ENCODE results near the gene COX17.

COX17 gene

GRCh38 chr3:119653876-119654275 lies 23.3 kb downstream of the COX17 start:
- Histone ChIP-seq H3K4me3 (ENCODE audit: low read length) (no peak overlapping the region), H3K27ac (ENCODE audit: low read length) (no peak overlapping the region), H3K9me3 (ENCODE audit: insufficient read depth, low read depth, low read length) (no peaks in the 10 kb centered on the region), H3K27me3 (ENCODE audit: insufficient read depth, low read length) (no peaks in the 10 kb centered on the region), H3K36me3 (ENCODE audit: insufficient read depth, low read depth, low read length) (no peaks in the 10 kb centered on the region), H3K4me1 (ENCODE audit: insufficient read depth, low read length) (no peaks in the 10 kb centered on the region), H3K9ac (ENCODE audit: low read depth, low read length) (no peak overlapping the region)

GRCh38 chr3:119652306-119653033 lies 24.7 kb downstream of the COX17 start:
- no peak overlapping the region for H3K9ac ChIP-seq (ENCODE audit: low read depth, low read length)
- peaks cover 4% of the 10 kb centered on the region for H3K4me1 ChIP-seq (ENCODE audit: insufficient read depth, low read length)
- no peaks in the 10 kb centered on the region for H3K27me3 ChIP-seq (ENCODE audit: insufficient read depth, low read length)
- no peaks in the 10 kb centered on the region for H3K36me3 ChIP-seq (ENCODE audit: insufficient read depth, low read depth, low read length)
- H3K9me3 ChIP-seq (ENCODE audit: insufficient read depth, low read depth, low read length): no peaks in the 10 kb centered on the region
- H3K4me3 ChIP-seq (ENCODE audit: low read length): no peak overlapping the region
- H3K27ac ChIP-seq (ENCODE audit: low read length): no peak overlapping the region

- Histone ChIP-seq H3K9me3 (ENCODE audit: insufficient read depth, low read depth, low read length) (no peaks in the 10 kb centered on the region), H3K27ac (ENCODE audit: low read length) (no peak overlapping the region), H3K4me1 (ENCODE audit: insufficient read depth, low read length) (peaks cover 10% of the 10 kb centered on the region), H3K9ac (ENCODE audit: low read depth, low read length) (no peak overlapping the region), H3K27me3 (ENCODE audit: insufficient read depth, low read length) (no peaks in the 10 kb centered on the region), H3K4me3 (ENCODE audit: low read length) (no peak overlapping the region), H3K36me3 (ENCODE audit: insufficient read depth, low read depth, low read length) (no peaks in the 10 kb centered on the region)
Observed at GRCh38 chr3:119649761-119650160, 27.4 kb downstream of the COX17 start.

DNA sequence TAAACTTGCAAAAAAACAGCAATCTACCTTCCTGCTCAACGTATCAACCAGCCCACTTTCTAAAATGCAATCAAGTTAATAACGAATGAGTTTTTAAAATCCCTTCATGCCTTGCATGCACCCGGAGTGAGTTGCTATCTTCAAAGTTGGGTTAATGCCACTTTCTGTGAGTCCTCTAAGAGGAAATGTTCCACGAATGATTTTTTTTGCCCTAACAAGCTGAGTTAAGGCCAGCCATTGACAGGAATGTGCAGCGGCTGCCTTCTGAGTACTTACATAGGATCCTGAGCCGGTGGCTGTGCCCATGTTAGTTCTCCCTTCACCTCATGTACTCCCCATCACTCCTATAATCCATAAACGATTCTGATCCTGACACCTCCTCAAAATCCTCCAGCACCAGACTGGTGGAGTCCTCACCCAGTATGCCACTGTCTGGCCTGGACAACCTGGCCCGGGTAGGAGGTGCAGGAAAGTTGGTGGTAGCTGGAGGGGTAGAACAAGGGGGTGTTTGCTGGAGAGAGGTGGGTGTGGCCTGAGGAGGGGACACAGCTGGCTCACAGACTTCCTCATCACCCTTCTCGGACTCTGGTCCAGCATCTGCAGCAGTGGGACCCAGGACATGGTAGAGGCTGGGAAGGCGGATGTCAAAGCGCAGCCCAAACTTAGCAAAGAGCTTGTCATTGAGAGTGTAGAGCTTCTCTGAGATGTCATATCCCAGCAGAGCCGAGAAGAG lies 29.2 kb downstream of the COX17 start:
- Histone ChIP-seq H3K27ac (ENCODE audit: low read length) (no peak overlapping the region), H3K36me3 (ENCODE audit: insufficient read depth, low read depth, low read length) (no peaks in the 10 kb centered on the region), H3K9ac (ENCODE audit: low read depth, low read length) (no peak overlapping the region), H3K4me3 (ENCODE audit: low read length) (no peak overlapping the region), H3K27me3 (ENCODE audit: insufficient read depth, low read length) (no peaks in the 10 kb centered on the region), H3K9me3 (ENCODE audit: insufficient read depth, low read depth, low read length) (no peaks in the 10 kb centered on the region), H3K4me1 (ENCODE audit: insufficient read depth, low read length) (peaks cover 10% of the 10 kb centered on the region)

GRCh38 chr3:119647171-119647570 lies 30.0 kb downstream of the COX17 start:
- Histone ChIP-seq H3K27me3 (ENCODE audit: insufficient read depth, low read length) (no peaks in the 10 kb centered on the region), H3K36me3 (ENCODE audit: insufficient read depth, low read depth, low read length) (no peaks in the 10 kb centered on the region), H3K4me3 (ENCODE audit: low read length) (0 out of 2 replicates have a peak overlapping the region, but pooled peaks have one; percentile 29), H3K27ac (ENCODE audit: low read length) (no peak overlapping the region), H3K9me3 (ENCODE audit: insufficient read depth, low read depth, low read length) (no peaks in the 10 kb centered on the region), H3K4me1 (ENCODE audit: insufficient read depth, low read length) (peaks cover 10% of the 10 kb centered on the region), H3K9ac (ENCODE audit: low read depth, low read length) (no peak overlapping the region)

DNA sequence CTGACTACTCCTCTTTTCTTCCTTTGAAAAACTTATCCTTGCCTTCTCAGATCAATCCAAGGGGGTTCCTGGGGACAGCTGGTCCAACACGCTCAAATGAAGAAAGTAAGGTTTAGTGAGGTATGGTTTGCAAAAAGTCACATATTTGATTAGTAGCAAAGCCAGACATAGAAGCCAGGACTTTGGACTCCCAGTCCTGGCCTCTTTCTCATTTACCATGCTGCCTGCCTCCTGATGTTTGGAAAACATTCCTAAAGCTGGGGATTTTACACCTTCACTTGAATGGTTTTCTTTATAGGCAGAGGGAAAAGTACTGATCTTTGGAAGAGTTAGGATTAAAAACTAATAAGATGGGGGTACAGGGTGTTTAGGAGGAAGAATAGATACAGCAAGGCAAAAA lies 31.4 kb downstream of the COX17 start:
- Histone ChIP-seq H3K27me3 (ENCODE audit: insufficient read depth, low read length) (no peaks in the 10 kb centered on the region), H3K27ac (ENCODE audit: low read length) (no peak overlapping the region), H3K36me3 (ENCODE audit: insufficient read depth, low read depth, low read length) (no peaks in the 10 kb centered on the region), H3K4me3 (ENCODE audit: low read length) (no peak overlapping the region), H3K4me1 (ENCODE audit: insufficient read depth, low read length) (peaks cover 10% of the 10 kb centered on the region), H3K9me3 (ENCODE audit: insufficient read depth, low read depth, low read length) (no peaks in the 10 kb centered on the region), H3K9ac (ENCODE audit: low read depth, low read length) (no peak overlapping the region)

DNA sequence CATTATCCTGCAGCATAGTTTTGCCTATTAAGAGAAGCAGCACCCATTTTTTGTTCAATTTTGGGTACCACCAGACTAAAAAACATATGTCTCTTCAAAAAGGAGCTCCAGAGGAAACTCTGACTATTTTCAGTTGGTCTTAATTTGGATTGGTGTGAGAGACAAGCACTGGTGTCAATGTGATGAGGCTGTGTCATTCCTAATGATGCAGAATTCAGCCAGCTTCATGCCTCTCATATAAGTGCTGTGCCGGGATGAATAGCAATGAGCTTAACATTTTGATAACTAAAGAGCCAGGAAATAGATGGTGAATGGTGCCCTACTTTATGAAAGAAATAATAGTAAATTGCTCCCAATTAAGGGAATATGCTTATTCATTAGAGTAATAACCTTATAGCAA lies 32.7 kb downstream of the COX17 start:
- H3K4me3 ChIP-seq (ENCODE audit: low read length): no peak overlapping the region
- H3K9me3 ChIP-seq (ENCODE audit: insufficient read depth, low read depth, low read length): no peaks in the 10 kb centered on the region
- no peaks in the 10 kb centered on the region for H3K27me3 ChIP-seq (ENCODE audit: insufficient read depth, low read length)
- H3K27ac ChIP-seq (ENCODE audit: low read length): no peak overlapping the region
- H3K9ac ChIP-seq (ENCODE audit: low read depth, low read length): no peak overlapping the region
- no peaks in the 10 kb centered on the region for H3K36me3 ChIP-seq (ENCODE audit: insufficient read depth, low read depth, low read length)
- peaks cover 10% of the 10 kb centered on the region for H3K4me1 ChIP-seq (ENCODE audit: insufficient read depth, low read length)

GRCh38 chr3:119643528-119643927 lies 33.7 kb downstream of the COX17 start:
- no peak overlapping the region for H3K27ac ChIP-seq (ENCODE audit: low read length)
- no peaks in the 10 kb centered on the region for H3K9me3 ChIP-seq (ENCODE audit: insufficient read depth, low read depth, low read length)
- H3K36me3 ChIP-seq (ENCODE audit: insufficient read depth, low read depth, low read length): no peaks in the 10 kb centered on the region
- H3K9ac ChIP-seq (ENCODE audit: low read depth, low read length): no peak overlapping the region
- H3K4me3 ChIP-seq (ENCODE audit: low read length): no peak overlapping the region
- H3K27me3 ChIP-seq (ENCODE audit: insufficient read depth, low read length): no peaks in the 10 kb centered on the region
- peaks cover 10% of the 10 kb centered on the region for H3K4me1 ChIP-seq (ENCODE audit: insufficient read depth, low read length)

DNA sequence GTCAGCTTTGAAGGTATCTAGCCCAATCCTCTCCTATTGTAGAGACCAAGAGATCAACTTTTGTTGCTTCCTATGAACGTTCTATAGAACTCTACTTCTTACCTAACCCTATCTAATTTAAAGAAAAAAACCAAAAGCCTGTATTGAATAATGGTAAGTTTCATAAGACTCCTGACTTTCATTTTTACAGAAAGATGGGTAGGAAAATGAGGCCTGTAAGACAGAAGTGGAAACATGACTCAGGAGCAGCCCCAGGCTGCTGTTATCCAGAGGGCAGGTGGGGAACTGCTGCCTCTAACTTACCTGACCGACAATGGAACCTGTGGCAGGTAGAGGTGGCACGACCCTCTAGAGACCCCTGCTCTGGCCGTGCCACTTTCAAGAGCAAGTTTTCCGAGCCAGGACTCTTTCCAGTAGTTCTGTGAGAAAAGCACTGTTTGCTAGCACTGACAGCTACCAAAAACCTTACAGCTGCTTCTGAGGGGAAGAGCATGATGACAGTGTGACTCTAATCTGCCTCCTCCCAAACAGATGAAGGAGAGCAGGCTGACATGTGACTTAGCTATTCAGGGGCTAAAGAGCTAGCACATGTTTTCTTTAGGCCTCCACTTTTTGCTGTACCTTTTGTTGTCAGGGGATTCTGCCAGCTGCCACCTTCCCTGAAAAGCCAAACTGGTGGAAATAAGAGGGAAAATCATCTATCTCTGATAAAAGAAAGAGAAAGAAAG lies 34.3 kb downstream of the COX17 start:
- no peaks in the 10 kb centered on the region for H3K9me3 ChIP-seq (ENCODE audit: insufficient read depth, low read depth, low read length)
- H3K36me3 ChIP-seq (ENCODE audit: insufficient read depth, low read depth, low read length): no peaks in the 10 kb centered on the region
- no peak overlapping the region for H3K27ac ChIP-seq (ENCODE audit: low read length)
- H3K4me1 ChIP-seq (ENCODE audit: insufficient read depth, low read length): peaks cover 10% of the 10 kb centered on the region
- no peak overlapping the region for H3K4me3 ChIP-seq (ENCODE audit: low read length)
- no peak overlapping the region for H3K9ac ChIP-seq (ENCODE audit: low read depth, low read length)
- H3K27me3 ChIP-seq (ENCODE audit: insufficient read depth, low read length): no peaks in the 10 kb centered on the region

DNA sequence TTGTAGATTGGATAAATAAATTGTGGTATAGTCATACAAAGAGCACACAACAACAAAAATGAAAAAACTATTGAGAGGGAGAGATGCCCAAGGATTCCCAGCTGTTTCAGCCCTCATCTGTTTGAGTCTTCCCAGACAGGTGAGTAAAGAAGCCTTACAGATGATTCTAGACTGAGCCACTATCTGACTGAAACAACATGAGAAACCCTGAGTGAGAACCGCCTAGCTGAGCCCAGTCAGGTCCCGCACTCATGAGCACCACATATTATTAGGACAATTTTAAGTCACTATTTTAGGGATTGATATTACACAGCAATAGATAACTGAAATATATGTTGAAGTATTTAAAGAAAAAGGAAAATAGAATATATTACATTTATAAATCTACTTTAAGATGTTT lies 35.8 kb downstream of the COX17 start:
- Histone ChIP-seq H3K27ac (ENCODE audit: low read length) (no peak overlapping the region), H3K4me3 (ENCODE audit: low read length) (no peak overlapping the region), H3K9ac (ENCODE audit: low read depth, low read length) (no peak overlapping the region), H3K4me1 (ENCODE audit: insufficient read depth, low read length) (no peaks in the 10 kb centered on the region), H3K36me3 (ENCODE audit: insufficient read depth, low read depth, low read length) (no peaks in the 10 kb centered on the region), H3K9me3 (ENCODE audit: insufficient read depth, low read depth, low read length) (no peaks in the 10 kb centered on the region), H3K27me3 (ENCODE audit: insufficient read depth, low read length) (no peaks in the 10 kb centered on the region)

GRCh38 chr3:119639494-119640350 lies 37.5 kb downstream of the COX17 start:
- Histone ChIP-seq H3K27me3 (ENCODE audit: insufficient read depth, low read length) (no peaks in the 10 kb centered on the region), H3K9ac (ENCODE audit: low read depth, low read length) (no peak overlapping the region), H3K36me3 (ENCODE audit: insufficient read depth, low read depth, low read length) (no peaks in the 10 kb centered on the region), H3K4me3 (ENCODE audit: low read length) (no peak overlapping the region), H3K27ac (ENCODE audit: low read length) (no peak overlapping the region), H3K9me3 (ENCODE audit: insufficient read depth, low read depth, low read length) (no peaks in the 10 kb centered on the region), H3K4me1 (ENCODE audit: insufficient read depth, low read length) (no peaks in the 10 kb centered on the region)
